GM12878 (cell line): ENCODE results near the gene TECR. TPM values are rescaled to one million over a fixed set of nuclear protein-coding genes. Genes with fewer than 3 reads are reported as not detected.

Source experiments
- ATAC-seq: fragments of 200-7000 bp; cut with Tn5 transposase; 3 replicates; pipeline ENCODE4 v1.9.1; 2020; ENCODE audit warnings: mild to moderate bottlenecking, moderate library complexity
- BruUV-seq: library from RNA; stranded (reverse); fragments of 400-500 nt; replicated peaks from 2 replicates; lab custom pipeline; 2021; lab: Mats Ljungman, UMichigan
- CTCF ChIA-PET: fragments of 300-600 bp; sonication (Branson Sonifier 250); formaldehyde crosslinking; extraction: SDS; loops from one replicate; lab custom pipeline; 2021; ENCODE audit warnings: inconsistent platforms; lab: Yijun Ruan, JAX
- POLR2A ChIA-PET: fragments of 350-600 bp; formaldehyde crosslinking; extraction: SDS; loops from one replicate; lab custom pipeline; 2021; ENCODE audit warnings: inconsistent platforms; lab: Charles Lee
- RAD21 ChIA-PET: fragments of 300-600 bp; sonication (Branson Sonifier 250); formaldehyde crosslinking; loops from one replicate; lab custom pipeline; 2023; ENCODE audit warnings: antibody characterized with exemption; ENCODE audit not compliant: unreplicated experiment; lab: Charles Lee
- SMC1A ChIA-PET: fragments of 300-600 bp; sonication (Branson Sonifier 250); formaldehyde crosslinking; loops from one replicate; lab custom pipeline; 2023; ENCODE audit not compliant: unreplicated experiment, uncharacterized antibody; lab: Charles Lee
- DNase-seq: peaks from one replicate; pipeline ENCODE4 v3.0.0-alpha.2; 2011; ENCODE audit warnings: low read depth, low spot score
- FAIRE-seq: peaks from 3 replicates; lab custom pipeline; 2011; peaks lifted over from hg19 to GRCh38; lab: Jason Lieb, UNC
- H2AFZ ChIP-seq: 2 replicates; pipeline ENCODE4 v1.6.0; 2011; ENCODE audit warnings: low read depth, low read length, control low read depth; ENCODE audit not compliant: control insufficient read depth
- H3K27ac ChIP-seq: 2 replicates; pipeline ENCODE4 v1.5.1; 2011; ENCODE audit warnings: control low read depth; ENCODE audit not compliant: control insufficient read depth, insufficient read depth
- H3K27me3 ChIP-seq, 2 experiments: replicated peaks in 1 of 2; 2 replicates each; pipeline versions ENCODE4 v1.6.0 to v1.6.1; 2011; ENCODE audit warnings: low read length in 1 of 2; ENCODE audit not compliant: control insufficient read depth in 2 of 2, insufficient read depth in 2 of 2
- H3K36me3 ChIP-seq, 2 experiments: 2 replicates each; pipeline ENCODE4 v1.5.1; 2011; ENCODE audit warnings: low read length in 1 of 2; ENCODE audit not compliant: control insufficient read depth in 2 of 2, insufficient read depth in 2 of 2
- H3K4me1 ChIP-seq: 2 replicates; pipeline ENCODE4 v1.6.1; 2011; ENCODE audit warnings: mild to moderate bottlenecking, low read length, moderate library complexity, mixed read lengths; ENCODE audit not compliant: control insufficient read depth, insufficient read depth
- H3K4me2 ChIP-seq: 2 replicates; pipeline ENCODE4 v1.6.0; 2011; ENCODE audit warnings: control low read depth; ENCODE audit not compliant: control insufficient read depth, insufficient read depth
- H3K4me3 ChIP-seq: fragments of 200-600 bp; sonication (generic); 2 replicates; pipeline ENCODE4 v1.5.1; 2016
- H3K79me2 ChIP-seq: 2 replicates; pipeline ENCODE4 v1.6.0; 2011; ENCODE audit warnings: low read length; ENCODE audit not compliant: control insufficient read depth, insufficient read depth
- H3K9ac ChIP-seq: 2 replicates; pipeline ENCODE4 v1.8.0; 2011; ENCODE audit warnings: low read length, control low read depth, mixed read lengths; ENCODE audit not compliant: control insufficient read depth, insufficient read depth
- H3K9me3 ChIP-seq: replicated peaks from 3 replicates; pipeline ENCODE4 v1.5.1; 2011; ENCODE audit warnings: mild to moderate bottlenecking, low read length; ENCODE audit not compliant: control insufficient read depth, insufficient read depth
- H4K20me1 ChIP-seq: 2 replicates; pipeline ENCODE4 v1.6.0; 2011; ENCODE audit not compliant: control insufficient read depth, insufficient read depth
- CHD1 ChIP-seq: IDR thresholded peaks from 2 replicates; pipeline ENCODE4 v1.6.1; 2012; ENCODE audit warnings: low read depth, low read length, improper control_type of control experiment
- CREB1 ChIP-seq: IDR thresholded peaks from 2 replicates; pipeline ENCODE4 v1.6.1; 2012; ENCODE audit warnings: low read depth, mild to moderate bottlenecking, inconsistent platforms
- ESRRA ChIP-seq: IDR thresholded peaks from 2 replicates; pipeline ENCODE4 v1.6.1; 2012; ENCODE audit warnings: mild to moderate bottlenecking, low read length, improper control_type of control experiment
- FOS ChIP-seq: IDR thresholded peaks from 3 replicates; pipeline ENCODE4 v1.6.1; 2011; ENCODE audit warnings: borderline replicate concordance; ENCODE audit not compliant: insufficient read length; ENCODE audit errors: extremely low read depth
- HCFC1 ChIP-seq: fragments of 150-350 bp; IDR thresholded peaks from 2 replicates; pipeline ENCODE4 v1.6.1; 2014; ENCODE audit warnings: low read length
- MTA3 ChIP-seq: IDR thresholded peaks from 2 replicates; pipeline ENCODE4 v1.6.1; 2012; ENCODE audit warnings: low read length, inconsistent platforms, borderline replicate concordance
- PAX5 ChIP-seq: IDR thresholded peaks from 2 replicates; pipeline ENCODE4 v1.6.1; 2011; ENCODE audit warnings: low read depth, low read length, borderline replicate concordance
- SPI1 ChIP-seq: IDR thresholded peaks from 2 replicates; pipeline ENCODE4 v1.6.1; 2011; ENCODE audit warnings: low read depth, mild to moderate bottlenecking, low read length, moderate library complexity, borderline replicate concordance; ENCODE audit not compliant: insufficient read depth
- STAT3 ChIP-seq: IDR thresholded peaks from 2 replicates; pipeline ENCODE4 v1.6.1; 2011; ENCODE audit warnings: low read depth, low read length, improper control_type of control experiment
- ZNF24 ChIP-seq: fragments of 450-650 bp; IDR thresholded peaks from 2 replicates; pipeline ENCODE4 v1.6.1; 2017; ENCODE audit warnings: antibody characterized with exemption, mild to moderate bottlenecking
- WGBS: methylation state at CpG from one replicate; pipeline ENCODE4 v1.1.6; 2016; ENCODE audit warnings: low lambda C conversion rate; ENCODE audit not compliant: insufficient replicate concordance, insufficient coverage; ENCODE audit errors: missing lambda C conversion rate; 5-methylcytosine and 5-hydroxymethylcytosine counted together
- in situ Hi-C: fragments of 300-500 bp; cut with MboI; formaldehyde crosslinking; loops from 9 replicates; pipeline ENCODE4 v1.14.3; 2018; ENCODE audit warnings: mixed read lengths
- intact Hi-C: fragments of 100-400 bp; cut with micrococcal nuclease; formaldehyde crosslinking; loops from one replicate; pipeline ENCODE4 v1.14.2; 2022; ENCODE audit not compliant: unreplicated experiment
- polyA plus RNA-seq, 11 experiments: library from polyadenylated mRNA; depleted of rRNA in 4 of 11; unstranded in 6 of 11; stranded (reverse) in 5 of 11; fragments of >200 nt; fragmentation: Nextera tagmentation in 4 of 11; fragmentation: Illumina TruSeq in 1 of 11; extraction: Ambion mirVana in 4 of 11; extraction: Trizol in 1 of 11; gene quantifications; 1 replicate in 1 of 11; 2 replicates in 10 of 11; pipeline versions ENCODE4 v1.2.1 to v1.2.3, GENCODE V29; 2011 to 2016; ENCODE audit warnings: inconsistent platforms in 2 of 11, missing spikeins in 2 of 11, low read depth in 1 of 11
- total RNA-seq, 4 experiments: library from RNA; depleted of rRNA in 3 of 4; stranded (reverse); fragments of >200 nt in 3 of 4; fragmentation: Illumina TruSeq in 1 of 4; extraction: Trizol in 1 of 4; gene quantifications; 2 replicates each; pipeline versions ENCODE4 v1.2.1 to v1.2.3, GENCODE V29; 2013 to 2021

TECR gene
- total and polyA plus RNA-seq, 10 of the 15 experiments (the other 5 are each of a cell fraction or from before 2014, with no cell fraction given): 9.6 to 157 (median 64.2) TPM

DNA sequence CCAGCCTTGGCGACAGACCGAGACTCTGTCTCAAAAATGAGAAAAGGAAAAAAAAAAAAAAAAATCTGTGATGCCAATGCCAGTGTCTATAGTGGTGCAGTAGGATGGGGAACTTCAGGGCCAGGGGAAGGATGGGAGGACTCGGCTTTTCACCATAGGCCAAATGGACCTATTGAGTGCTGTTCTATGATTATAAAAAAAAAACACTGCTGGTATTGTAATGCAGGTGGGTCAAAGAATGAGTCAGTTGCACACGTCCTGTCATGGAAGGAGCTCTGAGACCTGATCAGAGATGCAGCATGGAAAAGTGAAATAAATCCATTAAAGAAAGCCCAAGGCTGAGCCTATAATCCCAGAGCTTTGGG, 18.2 kb upstream of the TECR start:
- SMC1A ChIA-PET: no interaction called here
- intact Hi-C loops: no loop called here
- ATAC-seq (no peak), FAIRE-seq (no peak), DNase-seq (no peak)
- Histone ChIP-seq H3K4me3 (no peak overlapping the region), H2AFZ (no peak overlapping the region), H3K9me3 (no peaks in the 10 kb centered on the region), H3K36me3 (peaks cover 3 to 11% of the 10 kb centered on the region in 2 experiments; a peak in 3 of 4 replicates), H3K27ac (no peak overlapping the region), H3K9ac (no peak overlapping the region), H3K27me3 (no peaks in the 10 kb centered on the region), H3K4me1 (peaks cover 8% of the 10 kb centered on the region), H4K20me1 (no peaks in the 10 kb centered on the region; the same call in 1 of the 2 replicates), H3K4me2 (no peak overlapping the region), H3K79me2 (peaks cover 10% of the 10 kb centered on the region)
- no TSS peak for BruUV-seq
- RAD21 ChIA-PET: no interaction called here
- CTCF ChIA-PET: no interaction called here
- 81% methylated on average over 4 of the region's 4 CpGs for WGBS
- TF ChIP-seq MTA3 (no peak), CREB1 (no peak), HCFC1 (no peak), CHD1 (no peak), SPI1 (no peak), FOS (no peak), STAT3 (no peak), ESRRA (no peak), PAX5 (no peak), ZNF24 (no peak)
- POLR2A ChIA-PET: interaction anchor here (0.7 kb wide), 1 partner anchor 649 kb away, joined by 3 read pairs; no protein-coding TSS in a partner anchor
- in situ Hi-C loops: no loop called here
